GM12891 (cell line): ENCODE measurements around the gene OCA2.
"Not testable (repeated sequence)": the region's sequence is repeated elsewhere in the genome, so short reads cannot be mapped to it uniquely, and the experiment has no call there.

Experiments
- DNase-seq: peaks from one replicate; pipeline ENCODE4 v3.0.0; 2011; ENCODE audit warnings: low spot score; ENCODE audit not compliant: insufficient read length
- FAIRE-seq: peaks from 2 replicates; lab custom pipeline; 2011; peaks lifted over from hg19 to GRCh38; lab: Jason Lieb, UNC
- PAX5 ChIP-seq: IDR thresholded peaks from 2 replicates; pipeline ENCODE4 v1.6.1; 2011; ENCODE audit warnings: low read length, moderate library complexity, mild to moderate bottlenecking; ENCODE audit not compliant: insufficient read depth, severe bottlenecking
- POLR2A ChIP-seq: IDR thresholded peaks from 2 replicates; pipeline ENCODE4 v1.6.1; 2011; ENCODE audit warnings: low read depth, low read length, control low read depth
- POLR2AphosphoS5 ChIP-seq: IDR thresholded peaks from 2 replicates; pipeline ENCODE4 v1.6.1; 2011; ENCODE audit warnings: low read depth, low read length, control low read depth
- POU2F2 ChIP-seq: IDR thresholded peaks from 2 replicates; pipeline ENCODE4 v1.6.1; 2011; ENCODE audit warnings: low read depth, mild to moderate bottlenecking, control low read depth, low read length, moderate library complexity
- SPI1 ChIP-seq: IDR thresholded peaks from 2 replicates; pipeline ENCODE4 v1.6.1; 2011; ENCODE audit warnings: low read depth, low read length, control low read depth
- TAF1 ChIP-seq: IDR thresholded peaks from 2 replicates; pipeline ENCODE4 v1.6.1; 2011; ENCODE audit warnings: low read depth, low read length, control low read depth

Gene OCA2

GRCh38 chr15:27977696-27978095, 121.4 kb downstream of the OCA2 start:
- TF ChIP-seq POU2F2 (no peak), POLR2A (no peak), SPI1 (no peak), PAX5 (no peak), POLR2AphosphoS5 (no peak), TAF1 (no peak)
- DNase-seq (no peak), FAIRE-seq (no peak)

DNA sequence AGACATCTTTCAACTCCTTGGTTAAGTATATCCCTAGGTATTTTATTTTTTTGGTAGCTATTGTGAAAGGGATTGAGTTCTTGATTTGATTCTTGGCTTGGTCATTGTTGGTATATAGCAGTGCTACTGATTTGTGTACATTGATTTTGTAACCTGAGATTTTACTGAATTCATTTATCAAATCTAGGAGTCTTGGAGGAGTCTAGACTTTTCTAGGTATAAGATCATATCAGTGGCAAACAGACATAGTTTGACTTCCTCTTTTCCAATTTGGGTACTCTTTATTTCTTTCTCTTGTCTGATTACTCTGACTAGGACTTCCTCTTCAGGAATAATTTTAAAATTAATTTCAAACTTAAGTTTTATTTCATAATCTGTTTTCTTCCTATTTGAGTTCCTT, 125.2 kb downstream of the OCA2 start:
- FAIRE-seq (no peak), DNase-seq (no peak)
- no peak for TF ChIP-seq TAF1
- TF ChIP-seq POU2F2 = no peak

- FAIRE-seq = no peak
These were observed 128.3 kb downstream of the OCA2 start for GRCh38 chr15:27970661-27971392.

DNA sequence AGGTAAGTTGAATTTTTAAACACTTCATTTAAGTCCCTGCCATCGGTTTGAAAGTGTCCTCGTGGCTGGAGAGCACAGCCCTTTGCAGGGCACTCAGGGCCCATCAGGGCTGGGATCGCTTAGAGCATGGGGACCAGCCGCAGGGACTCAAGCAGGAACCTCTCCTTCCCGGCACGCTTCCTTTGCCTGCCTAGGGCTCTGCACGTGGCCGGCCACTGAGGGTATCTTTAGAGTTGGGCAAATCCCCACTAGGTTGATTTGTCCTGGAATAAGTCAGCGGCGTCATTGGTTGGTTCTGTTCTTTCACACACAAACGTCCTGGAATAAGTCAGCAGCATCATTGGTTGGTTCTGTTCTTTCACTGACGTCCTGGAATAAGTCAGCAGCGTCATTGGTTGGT, 131.6 kb downstream of the OCA2 start:
- no peak for FAIRE-seq
- no peak for DNase-seq
- TF ChIP-seq POLR2AphosphoS5 (no peak), PAX5 (no peak)

More at GRCh38 chr15:27970661-27971392, 128.3 kb downstream of the OCA2 start:
- DNase-seq = no peak
- TF ChIP-seq POLR2A = no peak
- TF ChIP-seq POLR2AphosphoS5 = no peak
- TF ChIP-seq TAF1 = no peak
- TF ChIP-seq PAX5 = no peak
- TF ChIP-seq POU2F2 = no peak
- TF ChIP-seq SPI1 = no peak

DNA sequence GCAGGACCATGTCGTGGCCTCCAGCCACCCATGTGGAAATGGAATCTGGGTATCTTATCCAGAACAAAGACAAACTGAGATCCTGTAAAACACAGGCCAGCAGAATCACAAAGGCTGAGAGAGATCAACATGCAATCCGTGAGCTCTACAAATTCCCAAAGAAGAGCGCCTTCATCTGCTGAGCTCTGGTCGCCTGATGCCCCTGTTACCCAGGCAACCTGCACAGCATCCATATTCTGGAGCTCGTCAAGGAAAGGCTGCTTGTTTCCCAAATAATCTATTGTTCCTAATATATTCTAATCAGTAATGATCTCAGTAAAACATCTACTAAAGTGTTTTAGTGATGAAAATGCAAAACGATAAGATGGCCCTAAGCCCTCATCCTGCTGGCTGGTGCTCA, 133.6 kb downstream of the OCA2 start:
- no peak for DNase-seq
- TF ChIP-seq POLR2A (no peak), TAF1 (no peak), PAX5 (no peak), POU2F2 (no peak)
- no peak for FAIRE-seq

GRCh38 chr15:27961801-27962200, 137.3 kb downstream of the OCA2 start:
- DNase-seq = no peak
- TF ChIP-seq POLR2AphosphoS5 (no peak), TAF1 (no peak), SPI1 (no peak), PAX5 (no peak), POLR2A (no peak)
- FAIRE-seq = no peak

DNA sequence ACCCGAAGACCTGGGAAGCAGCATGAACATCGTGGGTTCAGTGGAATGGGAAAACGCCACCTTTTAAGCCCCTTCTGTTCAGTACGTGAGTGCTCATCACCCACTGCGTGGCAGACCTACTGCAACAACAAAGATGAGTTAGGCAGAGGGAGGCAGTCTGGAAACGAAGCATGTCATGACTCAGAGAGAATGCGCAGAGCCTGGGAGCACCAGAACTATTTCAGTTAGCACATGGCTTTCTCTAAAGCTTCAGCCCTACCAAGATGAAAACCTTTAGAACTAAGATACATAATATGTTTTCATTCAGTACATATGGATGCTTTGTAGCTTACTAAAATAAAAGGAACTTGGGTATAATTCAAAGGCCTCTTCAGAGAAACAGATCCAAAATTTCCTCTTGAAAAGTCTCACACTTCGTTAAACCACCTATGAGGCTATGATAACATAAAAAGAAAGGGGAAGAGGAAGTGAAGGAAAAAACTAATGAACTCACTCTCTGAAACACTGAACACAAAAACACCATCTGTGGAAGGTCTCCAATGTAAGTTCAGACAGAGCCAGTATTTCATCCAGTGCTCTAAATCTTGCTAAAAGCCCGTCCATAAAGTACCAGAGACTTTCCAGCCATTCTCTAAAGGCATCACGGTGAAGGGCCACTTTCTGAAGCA, 140.1 kb downstream of the OCA2 start:
- TF ChIP-seq PAX5 (no peak), SPI1 (no peak), POLR2A (no peak), TAF1 (no peak), POLR2AphosphoS5 (no peak), POU2F2 (no peak)
- DNase-seq (no peak), FAIRE-seq (no peak)

GRCh38 chr15:27956285-27956684, 142.8 kb downstream of the OCA2 start:
- no peak for TF ChIP-seq POLR2AphosphoS5
- TF ChIP-seq POLR2A = no peak
- no peak for TF ChIP-seq SPI1
- no peak for TF ChIP-seq POU2F2
- no peak for FAIRE-seq
- DNase-seq = no peak

DNA sequence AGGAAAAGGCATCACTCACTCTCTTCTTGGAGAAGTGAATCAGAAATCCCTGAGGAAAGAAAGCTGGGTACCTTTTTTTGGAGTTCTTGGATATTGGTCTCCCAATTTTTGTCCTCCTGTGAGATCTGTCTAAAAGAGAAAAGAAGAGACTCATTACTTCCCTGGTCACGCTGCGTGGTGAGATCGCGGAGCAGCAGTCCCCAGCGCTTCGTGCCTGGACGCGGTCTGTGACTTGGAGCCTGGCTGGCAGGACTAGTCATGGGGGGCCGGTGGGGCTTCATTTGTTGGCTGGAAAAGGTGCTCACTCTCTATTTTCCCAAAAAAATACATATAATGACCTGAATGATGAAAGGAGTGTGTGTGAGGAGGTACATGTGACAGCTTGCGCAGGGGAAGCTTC, 144.0 kb downstream of the OCA2 start:
- no peak for FAIRE-seq
- no peak for DNase-seq
- no peak for TF ChIP-seq SPI1
- TF ChIP-seq POLR2A = no peak
- TF ChIP-seq TAF1 = no peak
- TF ChIP-seq PAX5 = no peak
- TF ChIP-seq POU2F2 = no peak
- TF ChIP-seq POLR2AphosphoS5 = no peak

DNA sequence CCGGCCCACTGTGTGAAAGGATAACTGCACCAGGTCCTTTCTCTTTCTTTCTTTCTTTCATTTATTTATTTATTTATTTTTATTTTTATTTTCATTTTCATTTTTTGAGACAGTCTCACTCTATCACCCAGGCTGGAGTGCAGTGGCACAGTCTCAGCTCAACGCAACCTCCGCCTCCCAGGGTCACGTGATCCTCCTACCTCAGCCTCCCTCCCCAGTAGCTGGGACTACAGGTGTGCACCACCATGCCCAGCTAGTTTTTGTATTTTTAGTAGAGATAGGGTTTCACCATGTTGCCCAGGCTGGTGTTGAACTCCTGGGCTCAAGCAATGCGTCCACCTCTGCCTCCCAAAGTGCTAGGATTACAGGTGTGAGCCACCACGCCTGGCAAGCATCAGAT, 146.5 kb downstream of the OCA2 start:
- DNase-seq, FAIRE-seq: not testable (repeated sequence)

DNA sequence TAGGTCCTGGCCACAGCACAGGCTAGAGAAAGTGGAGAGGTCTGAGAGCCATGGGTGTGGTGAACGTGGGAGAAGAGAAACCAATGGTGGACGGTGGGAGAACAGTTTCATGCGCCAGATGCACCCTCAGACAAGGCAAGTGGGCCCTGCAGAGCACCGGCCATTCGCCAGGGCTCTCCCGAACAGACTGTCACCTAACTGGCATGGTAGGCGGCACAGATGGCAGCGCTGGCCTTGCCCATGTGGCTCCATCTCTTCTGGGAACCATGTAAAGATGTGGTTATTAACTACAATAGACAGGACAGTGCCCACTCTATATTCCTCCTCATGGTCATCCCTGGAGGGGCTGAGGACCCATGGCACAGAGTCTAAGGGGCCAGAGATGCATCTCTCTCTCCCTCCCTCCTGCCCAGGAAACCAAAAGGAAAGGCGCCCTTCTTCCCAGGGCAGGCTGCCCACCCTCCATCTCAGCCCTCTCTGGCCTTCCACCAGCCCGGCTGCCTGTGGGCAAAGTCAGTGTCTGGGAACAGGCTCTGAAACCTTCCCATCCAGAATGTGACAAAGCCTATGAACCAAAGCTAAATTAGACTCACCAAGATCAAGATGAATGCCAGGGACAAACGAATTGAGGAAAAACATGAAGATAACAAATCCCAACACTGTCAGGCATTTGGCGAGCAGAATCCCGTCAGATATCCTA, 147.8 kb downstream of the OCA2 start:
- no peak for FAIRE-seq

More for the DNA sequence above, 147.8 kb downstream of the OCA2 start:
- DNase-seq = no peak
- TF ChIP-seq SPI1 (no peak), PAX5 (no peak), POLR2AphosphoS5 (no peak), POU2F2 (no peak), POLR2A (no peak), TAF1 (no peak)
